GM23338 (cell line): ENCODE measurements around the gene NFYA. TPM values are rescaled to one million over a fixed set of nuclear protein-coding genes. Genes with fewer than 3 reads are reported as not detected.

Experiments used
- ATAC-seq: fragments of 200-7000 bp; cut with Tn5 transposase; 3 replicates; pipeline ENCODE4 v1.9.1; 2020
- DNase-seq: peaks from one replicate; pipeline ENCODE4 v3.0.0-alpha.2; 2015; ENCODE audit warnings: low spot score
- H2AFZ ChIP-seq: fragments of 200-600 bp; sonication (generic); 2 replicates; pipeline ENCODE4 v1.8.0; 2016; ENCODE audit warnings: antibody characterized with exemption, mild to moderate bottlenecking, moderate library complexity
- H3F3A ChIP-seq: fragments of 200-600 bp; sonication (generic); replicated peaks from 2 replicates; pipeline ENCODE4 v1.8.0; 2017; ENCODE audit warnings: antibody characterized with exemption, mixed run types, low read depth
- H3K27ac ChIP-seq: fragments of 200-600 bp; sonication (generic); 2 replicates; pipeline ENCODE4 v1.6.1; 2016; ENCODE audit warnings: low read depth
- H3K27me3 ChIP-seq: fragments of 200-600 bp; sonication (generic); 2 replicates; pipeline ENCODE4 v1.8.0; 2016; ENCODE audit warnings: mild to moderate bottlenecking, mixed run types, moderate library complexity; ENCODE audit not compliant: insufficient read depth
- H3K36me3 ChIP-seq: fragments of 200-600 bp; sonication (generic); 2 replicates; pipeline ENCODE4 v1.8.0; 2016; ENCODE audit warnings: mild to moderate bottlenecking; ENCODE audit not compliant: insufficient read depth
- H3K4me1 ChIP-seq: fragments of 200-600 bp; sonication (generic); 2 replicates; pipeline ENCODE4 v1.8.0; 2016; ENCODE audit warnings: mild to moderate bottlenecking, moderate library complexity; ENCODE audit not compliant: insufficient read depth
- H3K4me2 ChIP-seq: fragments of 200-600 bp; sonication (generic); 2 replicates; pipeline ENCODE4 v1.7.1; 2017; ENCODE audit warnings: mixed run types
- H3K4me3 ChIP-seq: fragments of 200-600 bp; sonication (generic); 2 replicates; pipeline ENCODE4 v1.6.1; 2016; ENCODE audit warnings: mixed run types
- H3K79me2 ChIP-seq: fragments of 200-600 bp; sonication (generic); replicated peaks from 2 replicates; pipeline ENCODE4 v1.8.0; 2017; ENCODE audit warnings: mild to moderate bottlenecking; ENCODE audit not compliant: insufficient read depth
- H3K9me2 ChIP-seq: fragments of 200-600 bp; sonication (generic); 2 replicates; pipeline ENCODE4 v1.8.0; 2017; ENCODE audit not compliant: insufficient read depth
- H4K20me1 ChIP-seq: fragments of 200-600 bp; sonication (generic); replicated peaks from 2 replicates; pipeline ENCODE4 v1.8.0; 2017; ENCODE audit warnings: mild to moderate bottlenecking; ENCODE audit not compliant: insufficient read depth
- H3K27ac Mint-ChIP-seq: 2 replicates; pipeline ENCODE4 v1.8.0; 2020; ENCODE audit warnings: inconsistent platforms, mild to moderate bottlenecking, moderate library complexity, mixed read lengths
- H3K27me3 Mint-ChIP-seq: 3 replicates; pipeline ENCODE4 v1.8.0; 2022; ENCODE audit warnings: low read depth, mild to moderate bottlenecking, moderate library complexity, mixed read lengths, inconsistent platforms; ENCODE audit not compliant: insufficient read depth, poor library complexity
- H3K36me3 Mint-ChIP-seq: 3 replicates; pipeline ENCODE4 v1.8.0; 2021; ENCODE audit warnings: low read depth, mild to moderate bottlenecking, inconsistent platforms, moderate library complexity, mixed read lengths
- H3K4me1 Mint-ChIP-seq: 3 replicates; pipeline ENCODE4 v1.8.0; 2020; ENCODE audit warnings: mild to moderate bottlenecking, inconsistent platforms, mixed read lengths
- H3K4me3 Mint-ChIP-seq: 3 replicates; pipeline ENCODE4 v1.8.0; 2021; ENCODE audit warnings: moderate library complexity, mild to moderate bottlenecking, inconsistent platforms, mixed read lengths
- H3K9me3 Mint-ChIP-seq: 3 replicates; pipeline ENCODE4 v1.8.0; 2020; ENCODE audit warnings: moderate library complexity, mild to moderate bottlenecking, inconsistent platforms, mixed read lengths
- CREB1 ChIP-seq: fragments of 250-450 bp; sonication (Bioruptor Pico); IDR thresholded peaks from 2 replicates; pipeline ENCODE4 v1.5.0; 2020; ENCODE audit warnings: low read depth, mild to moderate bottlenecking, moderate library complexity
- EZH2phosphoT487 ChIP-seq: fragments of 200-600 bp; sonication (generic); IDR thresholded peaks from one replicate; pipeline ENCODE4 v1.8.1; 2018; ENCODE audit warnings: antibody characterized with exemption; ENCODE audit not compliant: unreplicated experiment
- POLR2AphosphoS5 ChIP-seq: IDR thresholded peaks from 2 replicates; pipeline ENCODE4 v1.6.1; 2016; ENCODE audit warnings: antibody characterized with exemption, low read depth
- polyA plus RNA-seq: library from polyadenylated mRNA; unstranded; fragments of >200 nt; fragmentation: Nextera tagmentation; extraction: Ambion mirVana; gene quantifications from 2 replicates; pipeline ENCODE4 v1.2.1, GENCODE V29; 2016
- total RNA-seq: library from RNA; depleted of rRNA; stranded (reverse); fragments of >200 nt; shearing (Covaris generic); gene quantifications from 2 replicates; pipeline ENCODE4 v1.2.3, GENCODE V29; 2014
- TF ChIP-seq, protein P1 (sequence below): fragments of 250-450 bp; sonication (Bioruptor Pico); IDR thresholded peaks from 2 replicates; pipeline ENCODE4 v1.5.0; 2020; ENCODE audit warnings: mild to moderate bottlenecking, moderate library complexity
- TF ChIP-seq, protein P2 (sequence below): IDR thresholded peaks from 2 replicates; pipeline ENCODE4 v1.6.1; 2016; ENCODE audit warnings: antibody characterized with exemption

Gene NFYA
- total and polyA plus RNA-seq, 2 experiments from 2014 or later = 10.8 to 39.1 TPM

DNA sequence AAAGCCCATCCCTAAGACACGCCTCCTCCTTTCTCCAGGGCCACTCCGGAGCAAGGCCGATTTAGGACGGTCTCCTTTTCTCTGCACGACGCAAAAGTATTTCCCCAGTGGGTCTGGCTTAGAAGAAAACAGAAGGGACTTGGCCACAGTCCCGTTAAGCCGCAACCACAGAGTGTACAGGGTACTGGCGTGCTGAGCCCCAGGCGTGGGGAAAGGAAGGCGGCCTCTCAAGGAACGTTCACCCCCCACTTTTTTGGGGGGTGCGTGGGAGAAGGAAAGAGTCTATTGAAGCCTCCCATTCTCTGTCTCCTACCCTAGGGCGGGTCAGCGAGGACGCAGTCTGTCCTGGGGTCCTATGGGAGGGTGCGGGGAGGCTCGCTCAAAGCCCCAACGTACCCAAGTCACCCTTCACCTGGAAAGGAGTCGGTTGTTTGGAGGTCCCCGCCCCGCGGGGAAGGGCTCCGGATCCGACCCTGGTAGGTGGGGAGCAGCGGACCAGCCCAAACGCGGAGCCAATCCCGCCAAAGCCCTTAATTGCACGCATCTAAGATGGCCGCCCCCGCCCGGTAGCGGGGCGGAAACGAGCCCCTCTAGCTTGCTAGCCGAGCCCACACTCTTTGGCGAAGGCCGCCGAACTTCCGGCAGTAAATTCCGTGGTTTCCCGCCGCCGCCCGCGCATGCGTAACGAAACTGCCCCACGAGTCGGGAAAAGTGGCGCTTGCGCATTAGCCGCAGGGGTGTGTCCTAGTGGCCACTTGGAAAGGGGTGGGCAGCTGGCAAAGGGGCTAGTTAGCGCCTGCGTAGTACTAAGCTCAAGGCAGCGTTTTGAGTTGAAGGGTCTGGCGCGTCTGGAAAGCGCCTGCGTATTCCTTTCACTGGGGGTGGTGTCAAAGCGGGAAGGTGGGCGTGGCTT lies 595 bp upstream of the NFYA start, which contains the start of gene OARD1:
OARD1 (minus strand) TSS at position 434 of the 913 bp plus-strand sequence. CDS start 722 bp downstream, outside the sequence.
- H3K36me3 Mint-ChIP-seq = peaks cover 21% of the 10 kb centered on the region
- peaks cover 11% of the 10 kb centered on the region for H3K27me3 Mint-ChIP-seq
- H3K79me2 ChIP-seq = peaks cover 45% of the 10 kb centered on the region
- H3K4me3 ChIP-seq = peak within 1 kb of the TSS; percentile 66
- peaks cover 31% of the 10 kb centered on the region for H3K4me1 Mint-ChIP-seq
- peak within 1 kb of the TSS; percentile 90 for H3K4me2 ChIP-seq
- H3K9me3 Mint-ChIP-seq = no peaks in the 10 kb centered on the region; the same call in 2 of the 3 replicates
- peak within 1 kb of the TSS; percentile 92 for H3K4me3 Mint-ChIP-seq
- peak within 1 kb of the TSS; percentile 99 for H3K27ac ChIP-seq
- peak within 1 kb of the TSS; percentile 39; the same call in 1 of the 2 replicates for H2AFZ ChIP-seq
- peak; percentile 81 for ATAC-seq
- H3F3A ChIP-seq = peaks cover 2% of the 10 kb centered on the region; the same call in 1 of the 2 replicates
- H3K27me3 ChIP-seq = no peaks in the 10 kb centered on the region
- DNase-seq = peak; percentile 98
- TF ChIP-seq CREB1 (CRISPR knock-in tag) (0 out of 2 replicates have a peak, but pooled peaks have one; percentile 41), EZH2phosphoT487 (no peak), POLR2AphosphoS5 (peak; percentile 83)
- TF ChIP-seq, protein P1, sequence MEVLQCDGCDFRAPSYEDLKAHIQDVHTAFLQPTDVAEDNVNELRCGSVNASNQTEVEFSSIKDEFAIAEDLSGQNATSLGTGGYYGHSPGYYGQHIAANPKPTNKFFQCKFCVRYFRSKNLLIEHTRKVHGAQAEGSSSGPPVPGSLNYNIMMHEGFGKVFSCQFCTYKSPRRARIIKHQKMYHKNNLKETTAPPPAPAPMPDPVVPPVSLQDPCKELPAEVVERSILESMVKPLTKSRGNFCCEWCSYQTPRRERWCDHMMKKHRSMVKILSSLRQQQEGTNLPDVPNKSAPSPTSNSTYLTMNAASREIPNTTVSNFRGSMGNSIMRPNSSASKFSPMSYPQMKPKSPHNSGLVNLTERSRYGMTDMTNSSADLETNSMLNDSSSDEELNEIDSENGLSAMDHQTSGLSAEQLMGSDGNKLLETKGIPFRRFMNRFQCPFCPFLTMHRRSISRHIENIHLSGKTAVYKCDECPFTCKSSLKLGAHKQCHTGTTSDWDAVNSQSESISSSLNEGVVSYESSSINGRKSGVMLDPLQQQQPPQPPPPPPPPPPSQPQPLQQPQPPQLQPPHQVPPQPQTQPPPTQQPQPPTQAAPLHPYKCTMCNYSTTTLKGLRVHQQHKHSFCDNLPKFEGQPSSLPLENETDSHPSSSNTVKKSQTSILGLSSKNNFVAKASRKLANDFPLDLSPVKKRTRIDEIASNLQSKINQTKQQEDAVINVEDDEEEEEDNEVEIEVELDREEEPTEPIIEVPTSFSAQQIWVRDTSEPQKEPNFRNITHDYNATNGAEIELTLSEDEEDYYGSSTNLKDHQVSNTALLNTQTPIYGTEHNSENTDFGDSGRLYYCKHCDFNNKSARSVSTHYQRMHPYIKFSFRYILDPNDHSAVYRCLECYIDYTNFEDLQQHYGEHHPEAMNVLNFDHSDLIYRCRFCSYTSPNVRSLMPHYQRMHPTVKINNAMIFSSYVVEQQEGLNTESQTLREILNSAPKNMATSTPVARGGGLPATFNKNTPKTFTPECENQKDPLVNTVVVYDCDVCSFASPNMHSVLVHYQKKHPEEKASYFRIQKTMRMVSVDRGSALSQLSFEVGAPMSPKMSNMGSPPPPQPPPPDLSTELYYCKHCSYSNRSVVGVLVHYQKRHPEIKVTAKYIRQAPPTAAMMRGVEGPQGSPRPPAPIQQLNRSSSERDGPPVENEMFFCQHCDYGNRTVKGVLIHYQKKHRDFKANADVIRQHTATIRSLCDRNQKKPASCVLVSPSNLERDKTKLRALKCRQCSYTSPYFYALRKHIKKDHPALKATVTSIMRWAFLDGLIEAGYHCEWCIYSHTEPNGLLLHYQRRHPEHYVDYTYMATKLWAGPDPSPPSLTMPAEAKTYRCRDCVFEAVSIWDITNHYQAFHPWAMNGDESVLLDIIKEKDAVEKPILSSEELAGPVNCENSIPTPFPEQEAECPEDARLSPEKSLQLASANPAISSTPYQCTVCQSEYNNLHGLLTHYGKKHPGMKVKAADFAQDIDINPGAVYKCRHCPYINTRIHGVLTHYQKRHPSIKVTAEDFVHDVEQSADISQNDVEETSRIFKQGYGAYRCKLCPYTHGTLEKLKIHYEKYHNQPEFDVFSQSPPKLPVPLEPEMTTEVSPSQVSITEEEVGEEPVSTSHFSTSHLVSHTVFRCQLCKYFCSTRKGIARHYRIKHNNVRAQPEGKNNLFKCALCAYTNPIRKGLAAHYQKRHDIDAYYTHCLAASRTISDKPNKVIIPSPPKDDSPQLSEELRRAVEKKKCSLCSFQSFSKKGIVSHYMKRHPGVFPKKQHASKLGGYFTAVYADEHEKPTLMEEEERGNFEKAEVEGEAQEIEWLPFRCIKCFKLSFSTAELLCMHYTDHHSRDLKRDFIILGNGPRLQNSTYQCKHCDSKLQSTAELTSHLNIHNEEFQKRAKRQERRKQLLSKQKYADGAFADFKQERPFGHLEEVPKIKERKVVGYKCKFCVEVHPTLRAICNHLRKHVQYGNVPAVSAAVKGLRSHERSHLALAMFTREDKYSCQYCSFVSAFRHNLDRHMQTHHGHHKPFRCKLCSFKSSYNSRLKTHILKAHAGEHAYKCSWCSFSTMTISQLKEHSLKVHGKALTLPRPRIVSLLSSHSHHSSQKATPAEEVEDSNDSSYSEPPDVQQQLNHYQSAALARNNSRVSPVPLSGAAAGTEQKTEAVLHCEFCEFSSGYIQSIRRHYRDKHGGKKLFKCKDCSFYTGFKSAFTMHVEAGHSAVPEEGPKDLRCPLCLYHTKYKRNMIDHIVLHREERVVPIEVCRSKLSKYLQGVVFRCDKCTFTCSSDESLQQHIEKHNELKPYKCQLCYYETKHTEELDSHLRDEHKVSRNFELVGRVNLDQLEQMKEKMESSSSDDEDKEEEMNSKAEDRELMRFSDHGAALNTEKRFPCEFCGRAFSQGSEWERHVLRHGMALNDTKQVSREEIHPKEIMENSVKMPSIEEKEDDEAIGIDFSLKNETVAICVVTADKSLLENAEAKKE (CRISPR knock-in tag) = no peak
- TF ChIP-seq, protein P2, sequence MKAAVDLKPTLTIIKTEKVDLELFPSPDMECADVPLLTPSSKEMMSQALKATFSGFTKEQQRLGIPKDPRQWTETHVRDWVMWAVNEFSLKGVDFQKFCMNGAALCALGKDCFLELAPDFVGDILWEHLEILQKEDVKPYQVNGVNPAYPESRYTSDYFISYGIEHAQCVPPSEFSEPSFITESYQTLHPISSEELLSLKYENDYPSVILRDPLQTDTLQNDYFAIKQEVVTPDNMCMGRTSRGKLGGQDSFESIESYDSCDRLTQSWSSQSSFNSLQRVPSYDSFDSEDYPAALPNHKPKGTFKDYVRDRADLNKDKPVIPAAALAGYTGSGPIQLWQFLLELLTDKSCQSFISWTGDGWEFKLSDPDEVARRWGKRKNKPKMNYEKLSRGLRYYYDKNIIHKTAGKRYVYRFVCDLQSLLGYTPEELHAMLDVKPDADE = peak; percentile 65
- peak within 1 kb of the TSS; percentile 98 for H3K27ac Mint-ChIP-seq
- no peaks in the 10 kb centered on the region for H3K9me2 ChIP-seq
- peaks cover 33% of the 10 kb centered on the region for H3K4me1 ChIP-seq
- H3K36me3 ChIP-seq = peaks cover 5% of the 10 kb centered on the region; the same call in 1 of the 2 replicates
- H4K20me1 ChIP-seq = peaks cover 14% of the 10 kb centered on the region; the same call in 1 of the 2 replicates
